Activated T-cell treated with anti-CD3 and anti-CD28 coated beads for 48 hours (primary cell): ENCODE results near the gene AFG1L.
"Not testable (repeated sequence)": the region's sequence is repeated elsewhere in the genome, so short reads cannot be mapped to it uniquely, and the experiment has no call there.

Experiments
- DNase-seq: peaks from one replicate; pipeline ENCODE4 v3.0.0-alpha.2; 2020; ENCODE audit warnings: low read depth

AFG1L gene

DNA sequence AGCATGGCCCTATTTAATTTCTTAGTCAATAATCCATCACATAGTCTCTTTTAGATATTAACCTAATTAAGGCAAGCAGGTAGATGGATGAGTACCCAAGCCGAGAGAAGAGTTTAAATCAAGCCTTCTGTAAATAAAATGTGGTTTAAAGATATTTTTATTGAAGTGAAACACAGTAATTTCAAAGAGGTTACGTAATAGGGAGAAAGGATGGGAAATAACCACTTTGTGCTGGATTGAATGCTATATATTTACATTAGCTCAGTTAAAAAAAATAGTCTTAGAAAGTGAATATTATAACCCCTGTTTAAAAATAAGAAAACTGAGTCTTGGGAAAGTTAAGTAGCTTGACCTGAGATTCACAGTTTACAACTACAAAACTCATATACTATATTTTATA lies 228.8 kb downstream of the AFG1L start:
- no peak for DNase-seq

DNA sequence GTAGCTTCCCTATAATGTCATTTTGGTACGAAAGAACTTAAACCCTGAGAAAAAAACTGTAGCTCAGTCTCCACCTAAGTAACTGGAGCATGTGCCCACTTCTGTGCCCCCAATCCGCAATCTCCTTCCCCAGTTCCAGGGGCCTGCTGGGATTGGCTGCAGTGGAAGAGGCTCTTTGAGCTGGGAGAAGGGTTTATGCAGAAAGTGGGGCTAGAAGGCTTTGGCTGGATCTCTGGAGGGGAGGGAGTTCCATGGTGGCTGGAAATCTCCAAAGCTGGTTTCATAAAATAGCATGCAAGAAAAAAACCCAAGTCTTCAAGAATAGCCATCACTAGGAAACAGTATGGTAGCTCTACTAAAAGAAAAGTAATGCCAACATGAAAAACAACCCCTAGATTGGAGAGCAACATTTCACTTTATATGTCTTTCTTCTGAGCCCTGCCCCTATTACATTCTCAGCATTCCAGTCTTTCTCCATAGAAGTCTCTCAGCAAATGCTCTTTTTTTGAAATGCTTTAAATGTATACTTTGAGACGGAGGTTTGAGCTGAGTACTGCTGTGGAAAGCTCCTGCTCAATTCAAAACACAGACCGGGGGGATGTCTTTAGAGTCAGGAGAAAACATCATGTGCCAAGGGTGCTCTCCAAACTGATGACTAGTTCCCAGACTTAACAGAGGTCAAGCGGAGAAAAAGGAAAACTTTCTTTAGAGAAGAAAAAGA lies 229.8 kb downstream of the AFG1L start:
- no peak for DNase-seq

DNA sequence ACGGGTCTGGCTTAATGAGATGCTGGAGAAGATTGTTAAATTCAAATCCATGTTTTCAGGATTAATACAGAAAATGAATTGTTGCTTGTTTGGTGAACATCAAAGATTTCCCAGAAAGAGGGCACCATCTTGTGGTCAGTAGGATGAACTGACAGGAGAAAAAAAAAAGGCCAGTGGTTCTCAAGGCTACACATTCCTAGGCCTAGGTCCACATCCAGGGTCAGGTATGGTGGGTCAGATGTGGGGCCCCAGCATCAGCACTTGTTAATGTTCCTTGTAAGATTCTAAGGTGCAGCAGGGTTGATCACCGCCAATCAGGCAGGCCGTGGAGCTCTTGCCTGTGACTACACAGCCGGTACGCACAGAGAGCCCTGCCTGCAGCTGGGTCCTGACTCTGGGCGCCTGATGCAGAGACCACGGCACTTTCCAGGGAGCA lies 231.9 kb downstream of the AFG1L start:
- no peak for DNase-seq

DNA sequence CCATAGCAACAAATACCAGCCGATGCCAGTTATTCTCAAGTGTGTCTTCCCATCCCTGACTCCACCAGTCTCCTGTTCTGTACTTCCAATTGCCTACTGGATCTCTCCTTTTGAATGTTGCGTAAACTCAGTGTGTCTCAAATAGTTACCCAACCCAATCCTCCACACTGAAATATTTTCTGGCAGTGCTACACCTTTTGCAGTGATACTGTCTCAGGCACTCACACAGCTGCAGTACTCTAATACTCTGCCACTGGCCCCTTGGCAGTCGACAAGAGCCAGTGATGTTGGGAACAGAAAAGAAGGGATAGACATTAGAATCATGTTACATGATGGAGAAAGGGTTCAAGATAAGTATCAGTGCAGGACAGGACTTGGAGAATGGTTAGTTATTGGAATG lies 234.0 kb downstream of the AFG1L start:
- no peak for DNase-seq

DNA sequence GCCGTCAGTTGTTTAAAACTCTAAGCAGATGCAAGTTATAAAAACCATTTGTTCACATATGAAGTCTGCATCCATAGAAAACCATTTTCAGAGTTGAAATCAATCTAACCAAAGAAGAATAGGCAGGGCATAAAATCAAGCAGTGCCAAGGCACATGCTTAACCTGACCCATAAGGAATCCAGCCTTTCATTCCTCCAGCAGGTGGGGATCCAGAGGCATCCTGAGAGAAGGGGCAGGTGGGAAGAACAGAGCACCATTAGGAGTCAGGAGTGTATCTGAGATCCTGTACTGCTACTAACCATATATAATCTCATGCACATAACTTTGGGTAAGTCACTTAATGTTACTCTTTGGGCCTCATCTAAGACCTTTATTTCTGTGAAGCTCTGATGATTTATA lies 236.5 kb downstream of the AFG1L start:
- DNase-seq: no peak

DNA sequence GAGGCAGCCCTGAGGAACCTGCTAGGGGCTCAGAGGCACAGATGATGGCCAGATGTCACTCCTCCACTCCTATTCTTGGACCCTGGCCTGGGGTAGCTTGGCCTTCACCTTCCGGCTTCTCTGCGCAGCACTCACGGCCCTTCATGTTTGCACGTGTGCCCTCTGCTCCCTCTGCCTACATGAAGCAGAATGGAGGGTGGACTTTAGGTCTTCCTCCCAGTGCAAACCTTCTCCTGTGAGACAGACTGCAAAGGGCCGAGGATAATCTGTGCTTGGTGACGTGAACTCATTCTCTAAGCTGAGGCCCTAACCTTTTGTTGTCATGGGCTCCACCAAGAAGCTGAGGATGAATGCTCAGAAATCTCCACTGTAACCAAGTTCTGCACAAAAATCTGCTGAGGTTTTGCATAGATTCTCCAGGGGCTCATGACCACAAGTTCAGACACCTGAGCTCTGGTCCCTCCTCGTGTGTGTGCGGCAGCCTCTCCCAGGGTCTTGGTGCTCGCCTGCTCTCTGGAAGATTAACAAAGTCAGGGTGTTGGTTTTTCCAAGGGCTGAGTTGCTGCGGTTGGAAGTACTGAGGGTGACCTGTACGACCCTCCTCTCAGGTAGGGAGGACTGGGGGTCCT lies 240.4 kb downstream of the AFG1L start:
- DNase-seq: no peak

DNA sequence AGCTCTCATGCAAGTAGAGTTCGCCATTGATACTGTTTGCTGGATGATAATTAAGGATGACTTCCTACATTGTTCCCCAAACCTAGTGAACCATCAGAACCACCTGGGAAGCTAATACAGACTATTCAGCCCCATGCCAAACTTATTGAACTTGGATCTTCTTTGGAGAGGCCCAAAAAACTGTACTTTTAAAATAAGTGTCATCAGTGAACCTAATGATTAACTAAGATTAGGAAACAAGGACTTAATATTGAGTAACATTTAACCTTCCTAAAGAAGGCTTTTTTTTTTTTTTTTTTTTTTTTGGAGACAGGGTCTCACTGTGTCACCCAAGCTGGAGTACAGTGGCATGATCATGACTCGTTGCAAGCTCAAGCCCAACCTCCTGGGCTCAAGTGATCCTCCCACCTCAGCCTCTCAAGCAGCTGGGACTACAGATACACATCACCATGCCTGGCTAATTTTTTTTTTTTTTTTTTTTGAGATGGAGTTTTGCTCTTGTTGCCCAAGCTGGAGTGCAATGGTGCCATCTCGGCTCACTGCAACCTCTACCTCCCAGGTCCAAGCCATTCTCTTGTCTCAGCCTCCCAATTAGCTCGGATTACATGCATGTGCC lies 241.2 kb downstream of the AFG1L start:
- DNase-seq: not testable (repeated sequence)

DNA sequence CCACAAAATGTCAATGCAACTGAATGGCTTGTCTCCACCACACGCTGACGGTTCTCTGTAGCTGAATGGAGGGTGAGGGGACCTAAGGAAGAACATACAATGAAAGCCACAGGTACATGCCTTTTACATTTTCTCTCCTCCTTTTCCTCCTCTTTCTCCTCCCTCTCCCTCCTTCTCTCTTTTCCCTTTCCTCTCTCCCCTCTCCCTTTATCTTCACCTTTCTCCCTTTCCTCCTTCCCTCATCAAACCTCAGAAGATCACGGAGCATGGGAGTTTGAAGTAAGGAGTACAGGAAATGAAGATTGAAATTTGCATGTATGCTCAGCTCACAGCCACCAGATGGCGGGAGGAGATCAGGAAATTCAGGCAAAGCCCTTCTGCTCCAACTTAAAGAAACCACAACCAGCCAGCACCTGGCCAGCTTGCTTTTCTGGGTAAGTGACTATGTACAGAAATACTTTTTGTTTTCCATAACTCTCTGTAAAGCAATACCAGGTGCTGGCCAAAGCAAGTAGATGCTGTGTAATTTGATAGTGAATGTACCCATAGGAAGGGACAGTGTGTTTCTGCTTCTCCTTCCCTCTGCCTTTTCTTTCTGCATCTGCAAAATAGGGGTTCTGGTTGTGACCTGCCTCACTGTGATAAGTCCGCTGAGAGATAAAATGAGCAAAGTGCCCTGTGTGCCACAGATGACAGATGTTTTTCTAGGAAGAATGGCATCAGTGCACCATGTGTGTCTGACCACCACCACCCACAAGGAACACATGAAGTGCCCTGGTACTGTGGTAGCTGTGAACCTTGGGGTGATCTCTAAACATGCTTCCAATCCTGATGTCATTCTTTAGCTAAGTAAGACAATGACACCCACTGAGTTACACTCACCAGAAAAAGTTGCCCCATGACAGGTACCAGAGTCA lies 247.2 kb downstream of the AFG1L start:
- peak; percentile 45 for DNase-seq

DNA sequence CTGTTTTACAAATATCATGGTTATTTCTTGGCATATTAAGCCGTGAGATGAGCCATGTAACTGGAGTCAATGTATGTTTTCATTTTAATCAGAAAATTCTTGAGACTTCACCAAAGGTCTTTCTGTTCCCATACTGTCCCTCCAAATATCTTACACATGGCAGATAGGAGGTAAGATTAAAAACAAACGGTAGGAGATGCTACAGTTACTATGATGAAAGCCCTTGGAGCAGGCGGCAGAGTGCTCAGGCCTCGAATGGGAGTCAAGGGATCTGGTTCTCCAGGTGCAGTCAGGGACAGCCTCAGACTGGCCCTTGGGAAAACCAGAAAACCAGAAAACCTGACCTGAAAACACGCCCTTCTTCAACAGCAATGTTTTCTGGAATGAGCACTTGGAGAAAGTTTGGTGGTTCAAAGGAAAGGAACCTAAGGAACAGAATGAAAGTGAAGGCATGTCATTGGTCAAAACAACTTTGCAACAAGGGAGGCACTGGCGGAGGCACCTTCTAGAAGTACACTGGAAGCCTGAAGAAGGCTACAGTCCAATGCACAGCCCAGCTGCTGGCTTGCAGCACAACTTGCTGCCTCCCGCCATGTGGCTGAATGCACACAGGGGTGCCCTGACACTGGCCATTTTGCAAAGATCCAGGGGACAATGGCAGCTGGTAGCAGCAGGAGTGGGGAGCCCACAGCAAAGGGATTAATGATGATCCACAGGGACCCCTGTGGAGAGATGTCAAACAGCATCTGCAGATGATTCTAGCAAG lies 248.5 kb downstream of the AFG1L start:
- DNase-seq: no peak

DNA sequence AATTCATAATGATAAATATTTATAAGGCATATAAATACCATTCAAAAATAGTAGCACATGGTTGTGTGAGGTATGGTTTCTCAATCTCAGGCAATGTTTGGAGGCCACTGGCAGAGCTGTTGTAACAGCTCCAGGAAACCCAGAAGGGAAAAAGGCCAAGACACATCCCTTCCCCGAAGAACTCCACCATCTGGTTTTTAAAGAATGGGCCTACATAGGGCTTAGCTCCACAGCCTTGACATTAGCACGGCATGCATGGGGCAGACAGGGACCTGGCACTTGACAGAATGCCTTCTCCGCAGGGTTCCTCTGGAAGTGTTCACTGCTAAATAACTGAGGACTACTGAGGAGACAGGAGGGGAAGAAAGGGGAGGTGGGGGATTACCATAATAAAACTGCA lies 249.8 kb downstream of the AFG1L start:
- no peak for DNase-seq

DNA sequence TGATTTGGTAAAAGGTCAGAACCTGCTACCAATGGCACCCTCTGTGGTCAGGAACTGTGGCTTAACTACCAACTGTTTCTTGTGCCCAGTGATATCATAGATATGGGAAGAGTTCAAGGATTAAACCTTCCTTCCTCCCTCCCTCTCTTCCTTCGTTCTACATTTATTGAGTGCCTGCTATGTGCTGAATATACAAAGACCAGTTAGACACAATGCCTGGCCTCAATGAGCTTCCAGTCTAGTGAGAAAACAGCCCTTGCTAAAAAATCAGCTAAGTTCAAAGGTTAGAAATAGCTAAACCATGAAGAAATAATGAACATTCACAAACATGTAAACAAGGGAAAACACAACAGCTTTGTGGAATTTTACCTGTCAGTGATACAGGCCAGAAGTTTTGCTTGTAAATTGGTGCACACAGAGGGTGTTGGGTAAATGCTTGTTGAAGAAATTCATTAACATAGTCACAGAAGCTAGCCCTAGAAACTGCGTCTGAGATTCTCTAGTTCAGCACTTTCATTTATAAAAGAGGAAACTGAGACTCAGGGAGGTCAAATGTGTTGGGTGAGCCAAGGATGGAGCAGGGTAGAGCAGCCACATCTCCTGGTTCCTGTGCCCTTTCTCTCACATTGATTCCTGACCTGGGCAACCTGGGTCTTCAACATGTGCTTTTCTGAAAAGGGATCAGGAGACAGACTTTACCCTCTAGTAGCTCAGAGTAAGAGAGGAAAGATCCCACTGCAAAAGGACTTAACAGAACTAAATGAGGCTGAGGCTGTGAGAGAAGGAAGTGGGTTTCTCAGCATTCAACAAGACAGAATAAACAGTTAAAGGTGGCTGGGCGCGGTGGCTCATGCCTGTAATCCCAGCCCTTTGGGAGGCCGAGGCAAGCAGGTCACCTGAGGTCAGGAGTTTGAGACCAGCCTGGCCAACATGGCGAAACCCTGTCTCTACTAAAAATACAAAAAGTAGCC lies 251.5 kb downstream of the AFG1L start:
- no peak for DNase-seq

DNA sequence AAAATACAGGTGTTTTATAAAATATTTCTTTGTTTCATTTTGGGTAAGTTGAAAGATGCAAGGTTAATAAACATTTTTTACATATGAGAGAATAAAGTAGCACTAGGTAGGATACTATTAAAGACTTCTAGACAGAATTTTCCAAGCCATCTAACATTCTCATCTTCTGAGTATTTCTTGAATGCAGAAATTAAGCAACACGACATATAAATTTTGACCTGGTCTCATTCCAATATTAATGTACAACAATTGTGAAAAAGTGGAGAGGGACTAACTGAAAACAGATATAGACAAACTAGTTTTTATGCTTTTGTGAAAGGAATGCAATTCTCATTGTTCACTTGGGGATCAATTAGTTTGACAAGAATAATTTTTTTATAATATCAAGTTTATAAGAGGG lies 254.4 kb downstream of the AFG1L start:
- no peak for DNase-seq

DNA sequence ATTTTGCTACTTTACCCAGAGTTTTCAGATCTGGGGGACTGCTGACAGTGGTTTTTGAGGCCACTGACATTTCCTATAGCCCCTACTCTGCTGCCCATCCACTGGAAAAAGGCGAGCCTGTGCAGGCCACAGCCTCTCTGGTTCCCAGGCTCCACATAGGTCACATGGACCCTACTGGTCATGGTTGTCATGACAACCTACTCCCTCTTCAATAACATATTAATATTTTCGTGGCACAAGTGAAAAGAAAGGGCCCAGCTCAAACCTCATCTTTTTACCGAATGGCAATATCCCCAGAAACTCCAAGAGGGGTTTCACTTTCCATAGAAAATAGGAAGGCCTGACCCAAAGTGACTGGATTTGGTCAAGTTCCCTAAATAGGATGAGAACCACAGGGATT lies 254.9 kb downstream of the AFG1L start:
- no peak for DNase-seq

DNA sequence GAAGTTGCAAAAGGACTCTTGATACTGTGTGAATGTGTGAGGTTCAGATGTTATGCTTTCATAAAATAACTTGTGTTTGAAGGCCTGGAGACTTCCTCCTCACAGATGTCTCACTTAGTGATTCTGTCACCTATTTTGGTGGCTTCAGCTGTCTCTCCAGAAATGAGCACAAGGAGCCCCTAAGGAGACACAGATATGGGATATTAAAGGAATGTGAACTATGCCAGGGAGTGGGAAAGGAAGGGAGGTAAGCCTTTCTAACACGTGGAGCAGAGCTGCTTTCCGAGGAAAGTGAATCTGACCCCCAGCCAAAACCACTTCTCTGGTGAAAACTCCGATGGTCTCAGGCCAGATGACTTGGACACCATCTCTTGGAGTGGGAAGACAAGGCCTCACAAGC lies 255.4 kb downstream of the AFG1L start:
- DNase-seq: no peak

DNA sequence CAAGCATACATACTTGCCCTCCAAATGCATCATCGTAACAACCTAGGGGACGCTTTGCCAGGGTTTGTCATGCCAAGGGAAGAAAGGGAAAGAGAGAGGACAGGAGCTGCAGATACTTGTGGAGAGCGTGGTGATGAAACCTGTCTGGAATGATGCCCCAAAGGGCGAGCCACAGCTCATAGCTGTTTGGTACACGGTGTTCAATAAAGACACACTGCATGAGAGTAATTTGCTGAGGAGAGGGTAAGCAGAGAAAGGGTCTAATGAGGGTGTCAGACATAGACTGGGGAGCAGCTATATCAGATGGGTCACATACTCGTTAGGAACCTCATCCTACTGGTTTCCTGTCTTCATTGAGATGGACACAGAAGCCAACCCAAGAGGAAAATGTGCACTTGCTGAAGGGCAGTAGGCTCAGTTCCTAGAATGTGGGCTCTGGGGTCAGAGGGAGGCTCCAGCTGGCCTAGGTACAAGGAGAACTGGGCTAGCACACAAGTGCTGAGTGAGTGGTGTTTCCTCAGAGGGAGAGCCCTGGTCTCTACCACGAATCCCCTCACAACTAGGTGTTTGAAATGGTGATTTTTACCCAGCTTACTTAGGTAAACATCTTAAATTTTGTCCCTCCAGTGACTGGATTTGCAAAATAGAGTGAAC lies 260.7 kb downstream of the AFG1L start:
- no peak for DNase-seq

DNA sequence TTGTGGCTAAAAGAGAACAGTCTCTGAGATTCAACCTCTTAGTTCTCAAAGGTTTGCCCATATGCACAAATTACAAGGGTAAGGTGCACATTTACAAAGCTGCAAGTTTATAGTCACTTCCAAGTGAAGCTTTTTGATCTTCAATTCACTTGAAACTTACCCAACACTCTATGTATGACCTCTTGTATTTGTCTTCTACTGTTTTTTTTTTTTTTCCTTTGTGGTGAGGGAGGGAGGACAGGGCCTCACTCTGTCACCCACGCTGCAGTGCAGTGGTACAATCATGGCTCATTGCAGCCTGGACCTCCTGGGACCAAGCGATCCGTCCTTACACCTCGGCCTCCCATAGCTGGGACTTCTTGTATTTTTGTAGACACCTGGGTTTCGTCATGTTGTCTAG lies 261.4 kb downstream of the AFG1L start:
- DNase-seq: no peak

DNA sequence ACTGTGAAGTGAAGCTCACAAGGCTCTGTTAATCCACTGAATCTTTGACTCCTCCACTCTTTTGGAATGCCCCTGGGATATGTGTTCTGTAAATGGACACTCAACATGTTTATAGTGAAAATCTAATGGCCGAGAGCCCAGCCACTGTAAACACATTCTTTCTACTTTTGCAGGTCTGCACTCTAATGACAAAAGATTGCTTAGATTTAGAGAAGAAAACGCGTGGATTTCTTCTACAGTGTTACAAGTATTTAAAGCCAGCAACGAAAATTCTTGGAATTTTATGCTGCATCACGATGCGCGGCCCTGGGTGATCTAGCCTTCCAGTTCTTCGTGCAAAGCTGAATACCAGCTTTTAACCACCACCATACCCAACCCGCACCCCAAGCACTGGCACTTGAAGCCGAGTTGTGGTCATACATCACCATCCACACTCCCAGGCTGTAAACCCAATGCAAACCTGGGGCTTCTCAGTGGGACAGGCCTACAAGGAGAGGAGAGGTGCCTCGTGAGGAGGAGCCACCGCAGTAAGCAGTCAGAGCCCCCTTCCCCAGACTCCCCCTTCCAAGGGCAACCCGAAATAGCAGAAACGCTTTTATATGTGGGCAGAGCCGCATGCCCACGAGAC lies 262.1 kb downstream of the AFG1L start:
- DNase-seq: no peak

DNA sequence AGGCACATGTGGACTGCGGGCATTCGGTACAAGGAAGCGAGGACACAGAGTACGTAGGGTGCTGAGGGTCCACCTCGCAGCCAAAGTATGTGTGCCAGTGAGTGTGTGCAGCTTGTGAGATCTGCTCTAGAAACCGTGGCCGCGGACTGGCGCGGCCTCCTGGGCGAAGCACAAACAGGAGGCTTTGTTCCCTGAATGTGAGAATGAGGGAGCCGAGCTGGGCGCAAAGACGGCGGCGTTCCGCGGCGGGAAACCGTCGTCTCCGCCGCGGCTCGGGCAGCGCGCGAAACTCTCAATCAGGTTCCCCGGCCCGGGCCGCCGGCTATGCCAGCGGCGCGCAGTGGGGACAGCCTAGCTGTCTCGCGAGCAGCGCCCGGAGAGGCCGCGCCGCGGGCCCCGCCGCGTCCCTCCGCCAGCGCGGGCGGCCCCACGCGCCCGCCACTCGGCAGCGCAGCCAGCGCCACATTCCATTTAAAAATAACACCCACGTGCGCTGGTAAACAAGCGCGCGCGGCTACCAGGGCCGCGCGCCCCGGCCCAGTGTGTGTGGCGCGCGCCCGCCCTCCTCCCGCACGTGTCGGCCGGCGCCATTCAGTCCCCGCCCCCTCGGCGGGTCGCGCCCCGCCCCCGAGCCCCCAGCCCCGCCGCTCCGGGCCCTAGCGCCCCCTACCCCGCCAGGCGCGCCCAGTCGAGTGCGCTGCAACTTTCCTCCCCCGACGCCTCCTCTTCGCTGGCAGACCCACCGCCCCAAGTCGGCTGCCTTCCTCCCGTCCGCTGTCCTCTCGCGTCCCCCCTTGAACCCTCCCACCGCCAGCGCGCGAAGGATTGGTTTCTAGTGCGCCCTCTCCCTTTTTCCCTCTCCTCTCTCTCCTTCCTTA lies 262.9 kb downstream of the AFG1L start:
- DNase-seq: peak; percentile 67
